NCI-H345 treated with DMSO at 0.1 percent for 48 hours (cell line): Measurements from ENCODE around the gene TACC3.

ENCODE experiments used
- DNase-seq: peaks from one replicate; lab custom pipeline; 2025; ENCODE audit not compliant: unreplicated experiment; lab: John Stamatoyannopoulos, UW

Gene TACC3

GRCh38 chr4:1771555-1772305 lies 50.4 kb downstream of the TACC3 start:
- no peak for DNase-seq

- DNase-seq: no peak
These were observed 51.7 kb downstream of the TACC3 start for GRCh38 chr4:1772853-1773538.

GRCh38 chr4:1773754-1774153 lies 52.4 kb downstream of the TACC3 start:
- DNase-seq: no peak

- DNase-seq: no peak
These were observed 54.6 kb downstream of the TACC3 start for GRCh38 chr4:1775731-1776500.

GRCh38 chr4:1776521-1777161 lies 55.3 kb downstream of the TACC3 start:
- DNase-seq: no peak

GRCh38 chr4:1777822-1778641 lies 56.7 kb downstream of the TACC3 start:
- DNase-seq: no peak

GRCh38 chr4:1778642-1779392 lies 57.5 kb downstream of the TACC3 start:
- DNase-seq: no peak

- DNase-seq: no peak
These were observed 58.5 kb downstream of the TACC3 start for GRCh38 chr4:1779588-1780382.

GRCh38 chr4:1780435-1780834 lies 59.1 kb downstream of the TACC3 start:
- no peak for DNase-seq

GRCh38 chr4:1783015-1783414 lies 61.7 kb downstream of the TACC3 start:
- DNase-seq: no peak

GRCh38 chr4:1783970-1784369 lies 62.6 kb downstream of the TACC3 start:
- no peak for DNase-seq

GRCh38 chr4:1784395-1784788 lies 63.1 kb downstream of the TACC3 start:
- DNase-seq: no peak

- no peak for DNase-seq
These were observed 63.7 kb downstream of the TACC3 start for GRCh38 chr4:1784789-1785591.

- no peak for DNase-seq
These were observed 64.3 kb downstream of the TACC3 start for GRCh38 chr4:1785592-1785991.

GRCh38 chr4:1786544-1787362 lies 65.4 kb downstream of the TACC3 start:
- no peak for DNase-seq

- DNase-seq: no peak
These were observed 66.2 kb downstream of the TACC3 start for GRCh38 chr4:1787411-1788077.
